ENCODE measurements around the gene HSPA12B. TPM values are rescaled to one million over a fixed set of nuclear protein-coding genes. Genes with fewer than 3 reads are reported as not detected.

HSPA12B gene
- polyA plus RNA-seq, 1 donor: 11.5 TPM

Other genes with a start within 250 kb of the HSPA12B start
- 0.17 TPM for gene GFRA4, start 69.3 kb upstream of the HSPA12B start, polyA plus RNA-seq (ENCODE audit: insufficient read length)
- gene ADAM33, start 50.7 kb upstream of the HSPA12B start, polyA plus RNA-seq (ENCODE audit: insufficient read length): 9.1 TPM
- 1.1 TPM for gene SIGLEC1, start 20.1 kb upstream of the HSPA12B start, polyA plus RNA-seq (ENCODE audit: insufficient read length)
- 18.9 TPM for gene ADISSP, start 35.1 kb downstream of the HSPA12B start, polyA plus RNA-seq (ENCODE audit: insufficient read length)
- 1.7 TPM for gene SPEF1, start 48.8 kb downstream of the HSPA12B start, polyA plus RNA-seq (ENCODE audit: insufficient read length)
- gene CENPB, start 54.1 kb downstream of the HSPA12B start, polyA plus RNA-seq (ENCODE audit: insufficient read length): 32.6 TPM
- 41.7 TPM for gene CDC25B, start 63.6 kb downstream of the HSPA12B start, polyA plus RNA-seq (ENCODE audit: insufficient read length)
- 10.6 TPM for gene AP5S1, start 87.9 kb downstream of the HSPA12B start, polyA plus RNA-seq (ENCODE audit: insufficient read length)
- gene MAVS, start 114.1 kb downstream of the HSPA12B start, polyA plus RNA-seq (ENCODE audit: insufficient read length): 34.8 TPM
- gene PANK2, start 156.7 kb downstream of the HSPA12B start, polyA plus RNA-seq (ENCODE audit: insufficient read length): 40.1 TPM